ENCODE measurements around the gene KCNJ3.

KCNJ3 gene, protein sequence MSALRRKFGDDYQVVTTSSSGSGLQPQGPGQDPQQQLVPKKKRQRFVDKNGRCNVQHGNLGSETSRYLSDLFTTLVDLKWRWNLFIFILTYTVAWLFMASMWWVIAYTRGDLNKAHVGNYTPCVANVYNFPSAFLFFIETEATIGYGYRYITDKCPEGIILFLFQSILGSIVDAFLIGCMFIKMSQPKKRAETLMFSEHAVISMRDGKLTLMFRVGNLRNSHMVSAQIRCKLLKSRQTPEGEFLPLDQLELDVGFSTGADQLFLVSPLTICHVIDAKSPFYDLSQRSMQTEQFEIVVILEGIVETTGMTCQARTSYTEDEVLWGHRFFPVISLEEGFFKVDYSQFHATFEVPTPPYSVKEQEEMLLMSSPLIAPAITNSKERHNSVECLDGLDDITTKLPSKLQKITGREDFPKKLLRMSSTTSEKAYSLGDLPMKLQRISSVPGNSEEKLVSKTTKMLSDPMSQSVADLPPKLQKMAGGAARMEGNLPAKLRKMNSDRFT

DNA sequence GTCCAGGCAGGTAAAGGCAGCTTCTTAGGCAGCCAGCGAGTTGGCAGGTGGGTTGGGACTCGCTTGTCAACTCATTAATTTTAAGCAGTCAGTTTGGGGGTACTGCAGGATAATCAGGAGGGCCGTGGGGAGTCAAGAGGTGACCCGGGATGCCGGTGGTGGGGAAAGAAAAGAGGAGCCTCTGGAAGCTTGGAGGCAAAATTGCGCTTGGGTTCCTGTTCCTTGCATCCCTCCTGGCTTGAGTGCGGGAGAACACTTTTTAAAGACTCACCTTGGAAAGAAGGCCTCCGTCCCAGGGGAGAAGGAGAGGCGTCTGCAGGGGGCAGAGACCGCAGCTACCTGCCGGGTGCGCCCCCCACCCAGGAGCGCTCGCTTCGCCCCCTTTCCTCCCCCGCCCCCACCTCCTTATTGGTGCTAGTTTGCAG is at the start of gene KCNJ3:
KCNJ3 (plus strand) TSS at position 400 of the 425 bp plus-strand sequence. CDS start 81 bp downstream, outside the sequence.
- peaks cover 56% of the 10 kb centered on the region for H3K27me3 ChIP-seq (ENCODE audit: control insufficient read depth, insufficient read depth, low read length)
- peak within 1 kb of the TSS; percentile 71 for H3K4me3 ChIP-seq (ENCODE audit: low read depth, low read length)

DNA sequence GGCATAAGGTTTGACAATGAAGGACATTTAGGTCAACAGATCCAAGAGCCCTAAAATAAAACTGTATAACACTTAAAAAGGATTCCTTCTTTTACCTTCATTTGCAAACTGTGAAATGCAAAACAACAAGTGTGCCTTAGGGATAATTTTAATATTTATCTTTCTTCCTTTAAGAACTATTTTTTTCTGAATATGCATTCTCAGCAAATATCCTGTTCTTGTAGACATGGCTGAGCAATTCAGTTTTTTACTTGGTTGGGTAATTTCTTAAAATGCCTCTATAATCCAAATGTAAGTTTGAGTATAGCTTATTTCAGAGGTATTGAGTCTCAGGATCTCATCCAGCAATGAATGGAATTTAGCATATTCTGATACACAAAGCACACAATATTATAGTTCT is 43.0 kb upstream of the KCNJ3 start:
- no peaks in the 10 kb centered on the region for H3K27me3 ChIP-seq (ENCODE audit: control insufficient read depth, insufficient read depth, low read length)
- H3K9ac ChIP-seq (ENCODE audit: low read depth, low read length) = no peak overlapping the region
- H3K9me3 ChIP-seq (ENCODE audit: control insufficient read depth, insufficient read depth, low read length) = no peaks in the 10 kb centered on the region
- no peak overlapping the region for H3K4me3 ChIP-seq (ENCODE audit: low read depth, low read length)
- no peak overlapping the region for H3K27ac ChIP-seq (ENCODE audit: low read depth, low read length)
- peaks cover 9% of the 10 kb centered on the region for H3K4me1 ChIP-seq (ENCODE audit: control insufficient read depth, insufficient read depth, low read length)
- no peaks in the 10 kb centered on the region for H3K36me3 ChIP-seq (ENCODE audit: control insufficient read depth, insufficient read depth, low read length)

More for the DNA sequence above, at the start of gene KCNJ3:
- Histone ChIP-seq H3K9ac (ENCODE audit: low read depth, low read length) (no peak within 1 kb of the TSS), H3K4me1 (ENCODE audit: control insufficient read depth, insufficient read depth, low read length) (peaks cover 3% of the 10 kb centered on the region; the same call in 1 of the 2 replicates), H3K36me3 (ENCODE audit: control insufficient read depth, insufficient read depth, low read length) (no peaks in the 10 kb centered on the region), H3K27ac (ENCODE audit: low read depth, low read length) (no peak within 1 kb of the TSS), H3K9me3 (ENCODE audit: control insufficient read depth, insufficient read depth, low read length) (no peaks in the 10 kb centered on the region)

DNA sequence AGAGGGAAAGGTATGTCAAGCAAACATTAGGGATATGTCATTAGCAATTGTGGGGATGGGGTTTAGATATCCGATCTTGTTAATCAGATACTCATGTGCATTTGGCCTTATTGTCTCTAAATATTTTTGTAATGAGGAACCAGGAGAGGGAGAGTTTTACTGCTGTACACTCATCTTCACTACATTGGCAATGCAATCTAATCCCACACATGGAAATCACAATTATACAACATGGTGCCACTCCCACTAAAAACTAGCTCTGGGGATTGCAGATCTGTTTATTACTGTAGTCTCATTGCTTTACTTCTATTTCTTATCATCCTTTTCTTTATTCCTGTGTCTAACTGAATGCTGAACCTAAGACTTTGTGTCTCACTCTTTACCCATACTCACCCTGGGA is 39.6 kb upstream of the KCNJ3 start:
- H3K9me3 ChIP-seq (ENCODE audit: control insufficient read depth, insufficient read depth, low read length) = no peaks in the 10 kb centered on the region
- H3K27me3 ChIP-seq (ENCODE audit: control insufficient read depth, insufficient read depth, low read length) = no peaks in the 10 kb centered on the region
- no peak overlapping the region for H3K9ac ChIP-seq (ENCODE audit: low read depth, low read length)
- peaks cover 11% of the 10 kb centered on the region for H3K4me1 ChIP-seq (ENCODE audit: control insufficient read depth, insufficient read depth, low read length)
- H3K4me3 ChIP-seq (ENCODE audit: low read depth, low read length) = no peak overlapping the region
- no peaks in the 10 kb centered on the region for H3K36me3 ChIP-seq (ENCODE audit: control insufficient read depth, insufficient read depth, low read length)
- H3K27ac ChIP-seq (ENCODE audit: low read depth, low read length) = no peak overlapping the region

DNA sequence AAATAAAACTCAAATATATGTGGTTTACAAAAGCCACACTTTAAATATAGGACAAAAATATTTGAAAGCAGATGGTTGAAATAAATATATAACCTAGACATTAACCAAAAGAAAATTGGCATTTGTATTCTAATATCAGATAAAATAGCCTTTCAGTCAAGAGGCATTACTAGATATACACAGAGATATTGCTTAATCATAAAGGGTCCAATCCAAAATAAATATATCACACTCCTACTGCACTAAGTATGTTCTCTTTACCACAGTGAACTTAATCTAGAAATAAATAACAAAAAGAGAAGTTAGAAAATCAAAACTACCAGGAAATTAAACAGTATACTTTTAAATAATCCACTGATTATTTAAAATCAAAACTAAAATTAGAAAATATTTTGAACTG is 34.2 kb upstream of the KCNJ3 start:
- H3K4me3 ChIP-seq (ENCODE audit: low read depth, low read length) = no peak overlapping the region
- H3K27me3 ChIP-seq (ENCODE audit: control insufficient read depth, insufficient read depth, low read length) = no peaks in the 10 kb centered on the region
- no peak overlapping the region for H3K9ac ChIP-seq (ENCODE audit: low read depth, low read length)
- no peaks in the 10 kb centered on the region for H3K36me3 ChIP-seq (ENCODE audit: control insufficient read depth, insufficient read depth, low read length)
- H3K9me3 ChIP-seq (ENCODE audit: control insufficient read depth, insufficient read depth, low read length) = no peaks in the 10 kb centered on the region
- 0 out of 2 replicates have a peak, but pooled peaks cover 3% of the 10 kb centered on the region for H3K4me1 ChIP-seq (ENCODE audit: control insufficient read depth, insufficient read depth, low read length)
- no peak overlapping the region for H3K27ac ChIP-seq (ENCODE audit: low read depth, low read length)

DNA sequence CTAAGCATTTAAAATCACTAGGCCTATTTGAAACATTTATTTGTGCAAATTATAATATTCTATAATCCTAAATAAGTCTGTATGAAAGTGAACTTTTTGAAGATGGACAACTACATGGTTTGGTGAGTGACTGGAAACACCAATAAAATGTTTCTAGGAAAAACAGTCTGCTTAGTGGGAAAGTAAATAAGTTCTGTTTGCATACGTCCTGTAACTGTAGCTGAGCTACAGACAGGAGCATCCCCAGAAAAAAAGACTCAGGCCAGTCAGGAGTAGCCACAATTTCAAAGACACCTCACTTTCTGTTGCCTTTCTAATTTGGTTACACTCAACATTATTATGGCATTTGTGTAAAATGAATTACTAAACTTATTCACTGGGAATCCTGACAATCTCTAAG is 28.4 kb upstream of the KCNJ3 start:
- Histone ChIP-seq H3K9me3 (ENCODE audit: control insufficient read depth, insufficient read depth, low read length) (no peaks in the 10 kb centered on the region), H3K4me3 (ENCODE audit: low read depth, low read length) (no peak overlapping the region), H3K27me3 (ENCODE audit: control insufficient read depth, insufficient read depth, low read length) (no peaks in the 10 kb centered on the region), H3K36me3 (ENCODE audit: control insufficient read depth, insufficient read depth, low read length) (no peaks in the 10 kb centered on the region), H3K4me1 (ENCODE audit: control insufficient read depth, insufficient read depth, low read length) (no peaks in the 10 kb centered on the region), H3K27ac (ENCODE audit: low read depth, low read length) (no peak overlapping the region), H3K9ac (ENCODE audit: low read depth, low read length) (no peak overlapping the region)

DNA sequence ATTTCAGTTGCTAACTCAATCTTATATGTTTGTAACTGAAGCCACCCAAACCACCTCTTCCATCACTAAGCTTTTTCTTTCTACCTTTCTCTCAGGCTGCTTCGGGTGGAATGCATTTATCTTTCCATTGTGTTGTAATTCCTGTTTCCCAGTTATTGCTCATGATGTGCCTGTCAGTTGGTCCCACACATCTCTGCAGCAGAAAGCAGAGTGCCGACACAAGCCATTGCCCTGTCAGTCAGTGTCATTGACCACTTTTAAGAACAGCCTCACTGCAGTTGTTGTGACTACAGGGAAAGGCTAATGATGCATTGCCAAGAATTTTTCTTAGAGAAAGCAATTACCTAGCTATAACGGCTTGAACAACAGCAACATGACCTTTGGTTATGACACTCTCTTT is 24.8 kb upstream of the KCNJ3 start:
- H3K36me3 ChIP-seq (ENCODE audit: control insufficient read depth, insufficient read depth, low read length) = no peaks in the 10 kb centered on the region
- no peaks in the 10 kb centered on the region for H3K27me3 ChIP-seq (ENCODE audit: control insufficient read depth, insufficient read depth, low read length)
- H3K27ac ChIP-seq (ENCODE audit: low read depth, low read length) = no peak overlapping the region
- no peaks in the 10 kb centered on the region for H3K9me3 ChIP-seq (ENCODE audit: control insufficient read depth, insufficient read depth, low read length)
- H3K4me1 ChIP-seq (ENCODE audit: control insufficient read depth, insufficient read depth, low read length) = no peaks in the 10 kb centered on the region
- H3K9ac ChIP-seq (ENCODE audit: low read depth, low read length) = no peak overlapping the region
- no peak overlapping the region for H3K4me3 ChIP-seq (ENCODE audit: low read depth, low read length)

DNA sequence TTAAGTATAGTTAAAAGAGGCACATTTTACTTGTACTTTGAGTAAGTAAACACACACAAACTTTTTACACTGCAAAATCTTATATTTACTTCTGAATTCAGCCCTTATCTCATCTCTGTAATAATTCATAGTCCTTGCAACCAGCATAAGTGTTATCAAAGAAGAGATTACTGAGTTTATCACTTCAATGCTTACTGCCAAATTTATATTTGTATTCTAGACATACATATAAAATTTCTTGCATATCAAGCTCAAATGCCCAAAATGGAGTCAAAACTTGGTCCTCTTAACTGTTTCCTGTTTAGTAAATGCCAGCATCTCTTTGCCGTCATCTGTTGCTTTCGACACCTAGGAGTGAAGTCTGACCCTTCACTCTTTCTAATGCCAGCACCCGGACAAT is 21.1 kb upstream of the KCNJ3 start:
- no peak overlapping the region for H3K9ac ChIP-seq (ENCODE audit: low read depth, low read length)
- H3K4me1 ChIP-seq (ENCODE audit: control insufficient read depth, insufficient read depth, low read length) = no peaks in the 10 kb centered on the region
- H3K36me3 ChIP-seq (ENCODE audit: control insufficient read depth, insufficient read depth, low read length) = no peaks in the 10 kb centered on the region
- no peak overlapping the region for H3K4me3 ChIP-seq (ENCODE audit: low read depth, low read length)
- H3K9me3 ChIP-seq (ENCODE audit: control insufficient read depth, insufficient read depth, low read length) = no peaks in the 10 kb centered on the region
- H3K27ac ChIP-seq (ENCODE audit: low read depth, low read length) = no peak overlapping the region
- H3K27me3 ChIP-seq (ENCODE audit: control insufficient read depth, insufficient read depth, low read length) = no peaks in the 10 kb centered on the region

DNA sequence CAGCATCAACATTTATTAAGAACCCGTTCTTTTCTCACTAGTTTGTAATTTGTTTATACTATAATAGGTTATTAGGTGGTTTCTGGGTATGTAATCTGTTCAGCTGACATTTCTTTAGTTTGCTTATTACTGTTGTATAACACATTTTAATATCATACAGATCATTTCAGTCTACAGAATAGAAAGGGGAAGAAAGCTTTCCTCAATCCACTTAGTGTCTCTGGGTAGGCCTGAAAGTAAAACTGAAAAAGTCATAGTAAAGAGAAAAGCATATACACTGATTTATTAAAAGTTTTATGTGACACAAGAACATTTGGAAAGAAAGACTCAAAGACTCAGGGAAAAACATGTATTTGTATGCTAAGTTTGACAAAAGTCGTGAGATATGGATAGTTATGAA is 16.8 kb upstream of the KCNJ3 start:
- Histone ChIP-seq H3K27me3 (ENCODE audit: control insufficient read depth, insufficient read depth, low read length) (no peaks in the 10 kb centered on the region), H3K27ac (ENCODE audit: low read depth, low read length) (no peak overlapping the region), H3K4me1 (ENCODE audit: control insufficient read depth, insufficient read depth, low read length) (no peaks in the 10 kb centered on the region), H3K9me3 (ENCODE audit: control insufficient read depth, insufficient read depth, low read length) (no peaks in the 10 kb centered on the region), H3K9ac (ENCODE audit: low read depth, low read length) (no peak overlapping the region), H3K4me3 (ENCODE audit: low read depth, low read length) (no peak overlapping the region), H3K36me3 (ENCODE audit: control insufficient read depth, insufficient read depth, low read length) (no peaks in the 10 kb centered on the region)

DNA sequence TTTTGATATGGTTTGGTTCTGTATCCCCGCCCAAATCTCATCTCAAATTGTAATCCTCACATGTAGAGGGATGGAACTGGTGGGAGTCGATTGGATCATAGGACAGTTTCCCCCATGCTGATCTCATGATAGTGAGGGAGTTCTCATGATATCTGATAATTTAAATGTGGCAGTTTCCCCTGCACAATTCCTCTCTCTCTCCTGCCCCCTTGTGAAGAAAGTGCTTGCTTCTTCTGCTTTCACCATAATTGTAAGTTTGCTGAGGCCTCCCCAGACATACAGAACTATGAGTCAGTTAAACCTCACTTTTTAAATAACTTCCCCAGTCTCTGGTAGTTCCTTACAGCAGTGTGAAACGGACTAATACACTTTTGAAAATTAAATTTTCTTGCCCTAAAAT is 12.3 kb upstream of the KCNJ3 start:
- Histone ChIP-seq H3K27me3 (ENCODE audit: control insufficient read depth, insufficient read depth, low read length) (no peaks in the 10 kb centered on the region), H3K36me3 (ENCODE audit: control insufficient read depth, insufficient read depth, low read length) (no peaks in the 10 kb centered on the region), H3K4me1 (ENCODE audit: control insufficient read depth, insufficient read depth, low read length) (no peaks in the 10 kb centered on the region), H3K9me3 (ENCODE audit: control insufficient read depth, insufficient read depth, low read length) (no peaks in the 10 kb centered on the region), H3K9ac (ENCODE audit: low read depth, low read length) (no peak overlapping the region), H3K27ac (ENCODE audit: low read depth, low read length) (no peak overlapping the region), H3K4me3 (ENCODE audit: low read depth, low read length) (no peak overlapping the region)

DNA sequence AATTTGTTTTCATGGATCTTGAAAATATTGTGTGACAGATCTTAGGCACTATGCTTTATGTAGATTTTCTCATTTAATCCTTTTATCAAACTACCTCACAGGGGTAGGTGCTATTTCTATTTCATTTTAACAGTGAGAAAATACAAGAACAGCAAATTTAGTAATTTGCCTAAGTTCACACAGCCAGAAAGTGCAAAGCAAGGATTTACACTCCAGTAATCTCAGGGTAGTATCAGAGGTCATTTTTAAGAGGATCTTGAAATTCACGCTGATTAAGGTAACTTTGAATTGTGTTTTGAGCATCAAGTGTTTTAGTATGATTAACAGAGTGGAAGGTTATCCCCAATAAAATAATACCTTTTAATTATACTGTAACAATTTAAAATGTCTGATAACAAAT is 10.1 kb upstream of the KCNJ3 start:
- no peaks in the 10 kb centered on the region for H3K9me3 ChIP-seq (ENCODE audit: control insufficient read depth, insufficient read depth, low read length)
- H3K4me3 ChIP-seq (ENCODE audit: low read depth, low read length) = no peak overlapping the region
- H3K27me3 ChIP-seq (ENCODE audit: control insufficient read depth, insufficient read depth, low read length) = no peaks in the 10 kb centered on the region
- no peaks in the 10 kb centered on the region for H3K4me1 ChIP-seq (ENCODE audit: control insufficient read depth, insufficient read depth, low read length)
- no peaks in the 10 kb centered on the region for H3K36me3 ChIP-seq (ENCODE audit: control insufficient read depth, insufficient read depth, low read length)
- H3K9ac ChIP-seq (ENCODE audit: low read depth, low read length) = no peak overlapping the region
- no peak overlapping the region for H3K27ac ChIP-seq (ENCODE audit: low read depth, low read length)

DNA sequence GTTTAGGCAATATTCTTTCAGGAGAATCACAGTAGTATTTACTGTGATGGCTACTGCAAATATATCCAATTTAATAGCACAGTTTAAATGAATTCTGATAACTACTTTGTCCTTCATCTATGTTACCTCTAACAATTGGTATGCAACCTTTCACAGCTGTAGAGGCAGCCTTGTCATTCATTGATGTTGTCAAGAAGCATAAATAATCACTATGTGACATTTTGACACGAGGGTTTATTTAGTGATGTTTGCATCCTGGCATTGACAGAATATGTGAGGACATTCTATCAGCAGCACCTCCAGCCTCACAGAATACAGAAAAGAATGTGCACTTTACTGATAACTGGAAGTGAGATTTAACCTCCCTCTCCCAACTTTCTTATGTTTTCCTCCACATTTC is 9.3 kb upstream of the KCNJ3 start:
- Histone ChIP-seq H3K9me3 (ENCODE audit: control insufficient read depth, insufficient read depth, low read length) (no peaks in the 10 kb centered on the region), H3K4me3 (ENCODE audit: low read depth, low read length) (no peak overlapping the region), H3K36me3 (ENCODE audit: control insufficient read depth, insufficient read depth, low read length) (no peaks in the 10 kb centered on the region), H3K27ac (ENCODE audit: low read depth, low read length) (no peak overlapping the region), H3K9ac (ENCODE audit: low read depth, low read length) (no peak overlapping the region), H3K27me3 (ENCODE audit: control insufficient read depth, insufficient read depth, low read length) (no peaks in the 10 kb centered on the region), H3K4me1 (ENCODE audit: control insufficient read depth, insufficient read depth, low read length) (no peaks in the 10 kb centered on the region)

Measured in HUES48 (cell line).